Aortic smooth muscle cell (primary cell): ENCODE results near the gene ODF4. TPM values are rescaled to one million over a fixed set of nuclear protein-coding genes. Genes with fewer than 3 reads are reported as not detected.

ENCODE experiments used
- total RNA-seq: library from RNA; depleted of rRNA; stranded (reverse); fragments of >200 nt; gene quantifications from 2 replicates; pipeline ENCODE4 v1.2.3, GENCODE V29; 2014

Gene ODF4
- not detected in 2 replicates for total RNA-seq

DNA sequence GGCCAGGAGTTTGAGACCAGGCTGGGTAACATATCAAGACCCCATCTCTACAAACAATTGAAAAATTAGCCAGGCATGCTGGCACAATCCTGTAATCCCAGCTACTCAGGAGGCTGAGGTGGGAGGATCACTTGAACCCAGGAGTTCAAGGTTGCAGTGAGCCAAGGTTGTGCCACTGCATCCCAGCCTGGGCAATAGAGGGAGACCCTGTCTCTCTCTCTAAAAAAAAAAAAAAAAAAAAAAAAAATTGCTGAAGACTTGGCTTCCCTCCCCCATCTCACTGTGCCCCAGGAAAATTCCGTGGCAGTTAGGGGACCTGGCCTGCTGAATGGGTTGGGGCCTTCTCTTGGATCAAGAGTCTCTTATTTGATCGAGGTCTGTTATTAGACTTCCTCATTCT, at the start of gene ODF4:
Gene ODF4 (plus strand): TSS at position 301 of the 400 bp plus-strand sequence. CDS start 212 bp downstream, outside the sequence.

GRCh38 chr17:8376271-8377067, 36.8 kb downstream of the ODF4 start, which contains the start of gene KRABD2:
KRABD2 (minus strand) TSS chr17:8376704.

GRCh38 chr17:8383143-8383822, 43.6 kb downstream of the ODF4 start, which contains the start of gene RPL26:
RPL26 (minus strand) TSS chr17:8383193; CDS start chr17:8382310, 883 bp downstream.

Other genes with a start within 250 kb of the ODF4 start
- not detected in 2 replicates for gene ALOXE3, start 221.3 kb upstream of the ODF4 start, total RNA-seq
- gene HES7, start 215.7 kb upstream of the ODF4 start, total RNA-seq, result 0.12 TPM in 1 of 2 replicates, not detected in the other
- 9.4 and 10.9 TPM in 2 replicates for gene PER1, start 187.4 kb upstream of the ODF4 start, total RNA-seq
- 7.1 and 10.4 TPM in 2 replicates for gene VAMP2, start 176.9 kb upstream of the ODF4 start, total RNA-seq
- 27.4 and 35.0 TPM in 2 replicates for gene TMEM107, start 163.5 kb upstream of the ODF4 start, total RNA-seq
- gene BORCS6, start 149.7 kb upstream of the ODF4 start, total RNA-seq, result 6.1 and 7.4 TPM in 2 replicates
- 9.6 and 18.8 TPM in 2 replicates for gene AURKB, start 129.3 kb upstream of the ODF4 start, total RNA-seq
- 4.5 and 5.0 TPM in 2 replicates for gene CTC1, start 91.8 kb upstream of the ODF4 start, total RNA-seq
- 10.3 and 14.8 TPM in 2 replicates for gene PFAS, start 90.6 kb upstream of the ODF4 start, total RNA-seq
- gene RANGRF, start 51.2 kb upstream of the ODF4 start, total RNA-seq, result 6.5 and 9.2 TPM in 2 replicates
- gene SLC25A35, start 44.4 kb upstream of the ODF4 start, total RNA-seq, result 0.62 and 0.92 TPM in 2 replicates
- gene ARHGEF15, start 29.6 kb upstream of the ODF4 start, total RNA-seq, result 0.79 and 2.1 TPM in 2 replicates
- gene RPL26, start 43.4 kb downstream of the ODF4 start, total RNA-seq, result 3,211 and 3,528 TPM in 2 replicates
- gene RNF222, start 58.0 kb downstream of the ODF4 start, total RNA-seq, result not detected in 2 replicates
- 56.8 and 64.8 TPM in 2 replicates for gene NDEL1, start 96.0 kb downstream of the ODF4 start, total RNA-seq